ENCODE measurements around the gene C21orf58.

The C21orf58 gene

DNA sequence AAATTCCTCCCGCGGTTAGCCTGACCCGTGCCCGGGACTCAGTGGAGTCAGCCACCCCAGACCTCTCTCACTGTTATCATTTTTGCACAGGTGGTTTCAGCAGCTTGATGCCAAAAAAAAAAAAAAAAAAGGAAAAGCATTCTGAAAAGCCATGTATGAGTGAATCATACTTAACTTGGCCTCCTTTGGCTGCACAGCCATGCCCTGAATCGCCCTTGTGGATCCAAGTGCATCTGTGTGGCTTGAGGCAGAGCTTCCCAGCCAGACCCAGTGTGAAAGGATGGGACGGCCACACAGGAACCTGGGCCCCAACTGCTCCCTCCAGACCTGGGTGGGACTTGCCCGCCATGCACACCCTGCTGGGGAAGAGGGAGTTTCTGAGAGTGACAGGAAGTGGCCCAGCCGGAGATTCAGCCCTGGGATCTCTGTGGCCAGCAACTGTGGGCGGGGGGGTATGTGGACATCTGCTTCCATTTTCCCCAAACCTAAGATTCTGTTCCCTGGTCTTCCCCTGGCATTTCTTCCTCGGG is 29.0 kb downstream of the C21orf58 start:
- peaks cover 7 to 14% of the 10 kb centered on the region in 2 donors for H3K27me3 ChIP-seq (ENCODE audit: control insufficient read depth in 1 of 2, insufficient read depth in 2 of 2, low read length in 2 of 2)
- H3K4me1 ChIP-seq (ENCODE audit: control insufficient read depth, insufficient read depth, low read length) = peaks cover 8% of the 10 kb centered on the region
- no peak overlapping the region for H3K4me3 ChIP-seq (ENCODE audit: low read length in 2 of 2)
- H3K9me3 ChIP-seq (ENCODE audit: control insufficient read depth in 2 of 2, low read length in 2 of 2) = no peaks in the 10 kb centered on the region
- no peak overlapping the region for H3K9ac ChIP-seq (ENCODE audit: low read length in 2 of 2)
- H3K27ac ChIP-seq (ENCODE audit: low read length) = no peak overlapping the region
- H3K36me3 ChIP-seq (ENCODE audit: control insufficient read depth in 2 of 2, insufficient read depth in 2 of 2, low read length in 2 of 2) = peaks cover 6% of the 10 kb centered on the region in 2 donors

GRCh38 chr21:46291561-46291960 is 32.1 kb downstream of the C21orf58 start:
- H3K4me1 ChIP-seq (ENCODE audit: control insufficient read depth, insufficient read depth, low read length) = peaks cover 6% of the 10 kb centered on the region
- H3K36me3 ChIP-seq (ENCODE audit: control insufficient read depth in 2 of 2, insufficient read depth in 2 of 2, low read length in 2 of 2) = peaks cover 6% of the 10 kb centered on the region in 2 donors
- H3K27ac ChIP-seq (ENCODE audit: low read length) = no peak overlapping the region
- no peaks in the 10 kb centered on the region for H3K9me3 ChIP-seq (ENCODE audit: control insufficient read depth in 2 of 2, low read length in 2 of 2)
- no peaks in the 10 kb centered on the region for H3K27me3 ChIP-seq (ENCODE audit: control insufficient read depth in 1 of 2, insufficient read depth in 2 of 2, low read length in 2 of 2)
- no peak overlapping the region for H3K9ac ChIP-seq (ENCODE audit: low read length in 2 of 2)
- no peak overlapping the region for H3K4me3 ChIP-seq (ENCODE audit: low read length in 2 of 2)

GRCh38 chr21:46289655-46290179 is 34.0 kb downstream of the C21orf58 start:
- Histone ChIP-seq H3K4me3 (ENCODE audit: low read length in 2 of 2) (no peak overlapping the region), H3K9me3 (ENCODE audit: control insufficient read depth in 2 of 2, low read length in 2 of 2) (no peaks in the 10 kb centered on the region), H3K36me3 (ENCODE audit: control insufficient read depth in 2 of 2, insufficient read depth in 2 of 2, low read length in 2 of 2) (peaks cover 6% of the 10 kb centered on the region in 2 donors), H3K4me1 (ENCODE audit: control insufficient read depth, insufficient read depth, low read length) (peaks cover 11% of the 10 kb centered on the region), H3K27me3 (ENCODE audit: control insufficient read depth in 1 of 2, insufficient read depth in 2 of 2, low read length in 2 of 2) (no peaks in the 10 kb centered on the region), H3K9ac (ENCODE audit: low read length in 2 of 2) (no peak overlapping the region), H3K27ac (ENCODE audit: low read length) (no peak overlapping the region)

GRCh38 chr21:46287541-46287940 is 36.1 kb downstream of the C21orf58 start:
- Histone ChIP-seq H3K9ac (ENCODE audit: low read length in 2 of 2) (no peak overlapping the region), H3K4me1 (ENCODE audit: control insufficient read depth, insufficient read depth, low read length) (peaks cover 25% of the 10 kb centered on the region), H3K27ac (ENCODE audit: low read length) (no peak overlapping the region), H3K9me3 (ENCODE audit: control insufficient read depth in 2 of 2, low read length in 2 of 2) (no peaks in the 10 kb centered on the region), H3K27me3 (ENCODE audit: control insufficient read depth in 1 of 2, insufficient read depth in 2 of 2, low read length in 2 of 2) (no peaks in the 10 kb centered on the region), H3K4me3 (ENCODE audit: low read length in 2 of 2) (no peak overlapping the region), H3K36me3 (ENCODE audit: control insufficient read depth in 2 of 2, insufficient read depth in 2 of 2, low read length in 2 of 2) (peaks cover 11 to 14% of the 10 kb centered on the region in 2 donors)

- H3K27ac ChIP-seq (ENCODE audit: low read length) = peak overlapping the region; percentile 84
- peak overlapping the region; percentile 66 to 80 for H3K9ac ChIP-seq (ENCODE audit: low read length in 2 of 2)
- peaks cover 9 to 12% of the 10 kb centered on the region in 2 donors for H3K36me3 ChIP-seq (ENCODE audit: control insufficient read depth in 2 of 2, insufficient read depth in 2 of 2, low read length in 2 of 2)
- H3K4me3 ChIP-seq (ENCODE audit: low read length in 2 of 2) = peak overlapping the region; percentile 75 to 81
- no peaks in the 10 kb centered on the region for H3K9me3 ChIP-seq (ENCODE audit: control insufficient read depth in 2 of 2, low read length in 2 of 2)
- H3K4me1 ChIP-seq (ENCODE audit: control insufficient read depth, insufficient read depth, low read length) = peaks cover 32% of the 10 kb centered on the region
- no peaks in the 10 kb centered on the region for H3K27me3 ChIP-seq (ENCODE audit: control insufficient read depth in 1 of 2, insufficient read depth in 2 of 2, low read length in 2 of 2)
These were observed 37.0 kb downstream of the C21orf58 start for GRCh38 chr21:46286648-46287002.

DNA sequence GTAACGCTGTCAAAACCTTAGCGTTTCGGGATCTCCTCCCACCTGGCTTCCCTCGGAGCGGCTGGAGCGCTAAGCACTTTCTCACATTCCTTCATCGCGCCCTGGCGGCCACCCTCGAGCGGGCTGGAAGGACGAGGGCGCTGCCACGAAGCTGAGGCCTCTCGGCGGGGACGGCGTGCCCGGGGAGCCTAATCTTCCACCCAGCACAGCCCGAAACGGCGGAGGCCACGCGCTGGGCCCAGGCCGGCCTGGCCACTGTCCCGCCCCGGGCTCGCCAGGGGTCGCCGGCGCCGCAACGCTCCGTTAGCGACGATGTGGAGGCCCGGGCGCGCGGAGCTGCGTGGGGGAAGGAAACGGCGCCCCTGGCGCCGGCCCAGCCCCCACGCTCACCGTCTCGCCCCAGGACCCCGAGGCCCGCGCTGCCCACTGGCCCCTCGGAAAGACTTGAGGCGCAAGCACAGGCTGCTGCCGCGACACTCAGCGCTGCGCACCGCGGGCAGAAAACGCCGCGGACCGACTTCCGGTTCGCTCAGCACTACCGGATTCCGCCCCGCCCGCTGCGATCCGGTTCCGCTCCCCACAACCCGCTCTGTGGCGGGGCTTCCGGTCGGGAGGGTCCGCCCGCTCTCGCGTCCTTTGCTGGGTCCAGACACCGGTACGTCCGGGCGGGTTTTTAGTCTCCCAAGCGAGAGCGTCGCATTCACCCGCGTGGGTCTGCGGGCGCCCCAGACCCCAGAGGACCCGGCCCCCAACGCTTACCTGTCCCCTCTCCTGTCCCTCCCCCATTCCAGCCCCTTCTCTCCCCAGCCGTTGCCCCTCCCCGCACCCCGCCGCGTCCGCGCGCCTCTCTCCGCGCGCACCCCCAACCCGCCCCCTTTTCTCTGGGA is 37.7 kb downstream of the C21orf58 start, which contains the start of gene YBEY:
TSS of gene YBEY (plus strand) at position 582 of the 887 bp plus-strand sequence. CDS start 572 bp downstream, outside the sequence.
- peaks cover 6 to 8% of the 10 kb centered on the region in 2 donors for H3K36me3 ChIP-seq (ENCODE audit: control insufficient read depth in 2 of 2, insufficient read depth in 2 of 2, low read length in 2 of 2)
- H3K27ac ChIP-seq (ENCODE audit: low read length) = peak within 1 kb of the TSS; percentile 84
- no peaks in the 10 kb centered on the region for H3K27me3 ChIP-seq (ENCODE audit: control insufficient read depth in 1 of 2, insufficient read depth in 2 of 2, low read length in 2 of 2)
- peak within 1 kb of the TSS; percentile 81 to 84 for H3K4me3 ChIP-seq (ENCODE audit: low read length in 2 of 2)
- peak within 1 kb of the TSS; percentile 66 to 84 for H3K9ac ChIP-seq (ENCODE audit: low read length in 2 of 2)
- no peaks in the 10 kb centered on the region for H3K9me3 ChIP-seq (ENCODE audit: control insufficient read depth in 2 of 2, low read length in 2 of 2)
- H3K4me1 ChIP-seq (ENCODE audit: control insufficient read depth, insufficient read depth, low read length) = peaks cover 37% of the 10 kb centered on the region

- peaks cover 7 to 10% of the 10 kb centered on the region in 2 donors for H3K36me3 ChIP-seq (ENCODE audit: control insufficient read depth in 2 of 2, insufficient read depth in 2 of 2, low read length in 2 of 2)
- peaks cover 38% of the 10 kb centered on the region for H3K4me1 ChIP-seq (ENCODE audit: control insufficient read depth, insufficient read depth, low read length)
These were observed 38.4 kb downstream of the C21orf58 start, which contains the start of gene MCM3AP for GRCh38 chr21:46285206-46285661. MCM3AP (minus strand) TSS chr21:46285611; CDS start chr21:46285286, 325 bp downstream.

GRCh38 chr21:46284733-46285132 is 38.9 kb downstream of the C21orf58 start:
- peak overlapping the region in 1 of 2 donors; percentile 81 for H3K4me3 ChIP-seq (ENCODE audit: low read length in 2 of 2)
- peak overlapping the region; percentile 3 to 66 for H3K9ac ChIP-seq (ENCODE audit: low read length in 2 of 2)
- no peaks in the 10 kb centered on the region for H3K27me3 ChIP-seq (ENCODE audit: control insufficient read depth in 1 of 2, insufficient read depth in 2 of 2, low read length in 2 of 2)
- no peak overlapping the region for H3K27ac ChIP-seq (ENCODE audit: low read length)
- peaks cover 38% of the 10 kb centered on the region for H3K4me1 ChIP-seq (ENCODE audit: control insufficient read depth, insufficient read depth, low read length)
- no peaks in the 10 kb centered on the region for H3K9me3 ChIP-seq (ENCODE audit: control insufficient read depth in 2 of 2, low read length in 2 of 2)
- peaks cover 9 to 15% of the 10 kb centered on the region in 2 donors for H3K36me3 ChIP-seq (ENCODE audit: control insufficient read depth in 2 of 2, insufficient read depth in 2 of 2, low read length in 2 of 2)

More at GRCh38 chr21:46285206-46285661, 38.4 kb downstream of the C21orf58 start, which contains the start of gene MCM3AP:
- peak within 1 kb of the TSS; percentile 66 to 84 for H3K9ac ChIP-seq (ENCODE audit: low read length in 2 of 2)
- H3K27me3 ChIP-seq (ENCODE audit: control insufficient read depth in 1 of 2, insufficient read depth in 2 of 2, low read length in 2 of 2) = no peaks in the 10 kb centered on the region
- H3K27ac ChIP-seq (ENCODE audit: low read length) = peak within 1 kb of the TSS; percentile 84
- H3K9me3 ChIP-seq (ENCODE audit: control insufficient read depth in 2 of 2, low read length in 2 of 2) = no peaks in the 10 kb centered on the region
- peak within 1 kb of the TSS; percentile 81 to 84 for H3K4me3 ChIP-seq (ENCODE audit: low read length in 2 of 2)

- H3K9ac ChIP-seq (ENCODE audit: low read length in 2 of 2) = peak overlapping the region in 1 of 2 donors; percentile 55
- H3K4me3 ChIP-seq (ENCODE audit: low read length in 2 of 2) = peak overlapping the region in 1 of 2 donors; percentile 31
- H3K4me1 ChIP-seq (ENCODE audit: control insufficient read depth, insufficient read depth, low read length) = peaks cover 38% of the 10 kb centered on the region
- H3K27ac ChIP-seq (ENCODE audit: low read length) = no peak overlapping the region
- H3K27me3 ChIP-seq (ENCODE audit: control insufficient read depth in 1 of 2, insufficient read depth in 2 of 2, low read length in 2 of 2) = no peaks in the 10 kb centered on the region
- peaks cover 14 to 21% of the 10 kb centered on the region in 2 donors for H3K36me3 ChIP-seq (ENCODE audit: control insufficient read depth in 2 of 2, insufficient read depth in 2 of 2, low read length in 2 of 2)
- H3K9me3 ChIP-seq (ENCODE audit: control insufficient read depth in 2 of 2, low read length in 2 of 2) = no peaks in the 10 kb centered on the region
These were observed 39.5 kb downstream of the C21orf58 start for GRCh38 chr21:46284077-46284644.

DNA sequence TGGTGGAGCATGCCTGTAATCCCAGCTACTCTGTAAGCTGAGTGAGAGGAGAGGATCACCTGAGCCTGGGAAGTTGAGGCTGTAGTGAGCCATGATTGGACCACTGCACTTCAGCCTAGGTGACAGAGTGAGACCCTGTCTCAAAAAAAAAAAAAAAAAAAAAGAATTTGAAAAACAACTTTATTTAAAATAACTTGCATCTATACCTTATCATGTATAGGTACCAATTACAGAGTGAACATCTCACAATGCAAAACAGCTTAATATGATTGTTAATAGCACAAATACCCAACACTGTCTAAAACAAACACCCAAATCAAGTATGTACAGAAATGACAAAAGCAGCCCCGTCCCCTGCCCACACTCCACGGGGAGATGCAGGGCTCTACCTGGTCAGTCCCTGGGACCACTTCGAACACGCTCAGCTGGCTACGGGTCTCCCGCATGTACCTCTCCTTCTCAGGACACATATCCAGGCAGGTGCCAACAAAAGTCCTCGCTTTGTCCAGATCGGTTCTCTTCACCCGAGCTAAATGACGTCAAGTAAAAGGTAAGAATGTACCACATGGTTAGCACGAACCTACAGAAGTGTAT is 48.8 kb downstream of the C21orf58 start:
- H3K27ac ChIP-seq (ENCODE audit: low read length) = no peak overlapping the region
- H3K36me3 ChIP-seq (ENCODE audit: control insufficient read depth in 2 of 2, insufficient read depth in 2 of 2, low read length in 2 of 2) = peaks cover 60 to 62% of the 10 kb centered on the region in 2 donors

More for the DNA sequence above, 48.8 kb downstream of the C21orf58 start:
- no peak overlapping the region for H3K4me3 ChIP-seq (ENCODE audit: low read length in 2 of 2)
- H3K4me1 ChIP-seq (ENCODE audit: control insufficient read depth, insufficient read depth, low read length) = no peaks in the 10 kb centered on the region
- H3K9ac ChIP-seq (ENCODE audit: low read length in 2 of 2) = no peak overlapping the region
- H3K27me3 ChIP-seq (ENCODE audit: control insufficient read depth in 1 of 2, insufficient read depth in 2 of 2, low read length in 2 of 2) = no peaks in the 10 kb centered on the region
- no peaks in the 10 kb centered on the region for H3K9me3 ChIP-seq (ENCODE audit: control insufficient read depth in 2 of 2, low read length in 2 of 2)
